ENCODE data around the gene ODAD3.
"Not testable (repeated sequence)": the region's sequence is repeated elsewhere in the genome, so short reads cannot be mapped to it uniquely, and the experiment has no call there.

ODAD3 gene

GRCh38 chr19:11382898-11383705 lies 51.8 kb downstream of the ODAD3 start:
- peaks cover 34% of the 10 kb centered on the region for H3K4me1 Mint-ChIP-seq (ENCODE audit: low read depth)
- no peaks in the 10 kb centered on the region for H3K9me3 Mint-ChIP-seq
- no peaks in the 10 kb centered on the region for H3K36me3 Mint-ChIP-seq (ENCODE audit: low read depth)
- peak overlapping the region; percentile 63 for H3K27ac Mint-ChIP-seq
- peak overlapping the region; percentile 70 for H3K4me3 Mint-ChIP-seq
- peaks cover 9% of the 10 kb centered on the region for H3K27me3 Mint-ChIP-seq

- Mint-ChIP-seq H3K4me1 (ENCODE audit: low read depth) (peaks cover 54% of the 10 kb centered on the region), H3K36me3 (ENCODE audit: low read depth) (peaks cover 10% of the 10 kb centered on the region), H3K27ac (peak overlapping the region; percentile 94), H3K4me3 (peak overlapping the region; percentile 85), H3K9me3 (no peaks in the 10 kb centered on the region), H3K27me3 (peaks cover 9% of the 10 kb centered on the region)
Observed at GRCh38 chr19:11380653-11381537, 54.0 kb downstream of the ODAD3 start.

- H3K27me3 Mint-ChIP-seq = peaks cover 9% of the 10 kb centered on the region
- H3K4me1 Mint-ChIP-seq (ENCODE audit: low read depth) = peaks cover 59% of the 10 kb centered on the region
- peaks cover 10% of the 10 kb centered on the region for H3K36me3 Mint-ChIP-seq (ENCODE audit: low read depth)
- H3K9me3 Mint-ChIP-seq = no peaks in the 10 kb centered on the region
- peak overlapping the region; percentile 85 for H3K4me3 Mint-ChIP-seq
- H3K27ac Mint-ChIP-seq = peak overlapping the region; percentile 94
Observed at GRCh38 chr19:11379857-11380350, 55.0 kb downstream of the ODAD3 start.

GRCh38 chr19:11379269-11379845 lies 55.6 kb downstream of the ODAD3 start:
- H3K27me3 Mint-ChIP-seq, H3K9me3 Mint-ChIP-seq, H3K27ac Mint-ChIP-seq, H3K4me3 Mint-ChIP-seq: not testable (repeated sequence)
- H3K36me3 Mint-ChIP-seq (ENCODE audit: low read depth) = peaks cover 10% of the 10 kb centered on the region
- peaks cover 59% of the 10 kb centered on the region for H3K4me1 Mint-ChIP-seq (ENCODE audit: low read depth)

GRCh38 chr19:11378319-11379189 lies 56.4 kb downstream of the ODAD3 start:
- H3K27ac Mint-ChIP-seq = no peak overlapping the region
- H3K36me3 Mint-ChIP-seq (ENCODE audit: low read depth) = peaks cover 10% of the 10 kb centered on the region
- H3K4me3 Mint-ChIP-seq = no peak overlapping the region
- peaks cover 59% of the 10 kb centered on the region for H3K4me1 Mint-ChIP-seq (ENCODE audit: low read depth)
- H3K9me3 Mint-ChIP-seq = no peaks in the 10 kb centered on the region
- H3K27me3 Mint-ChIP-seq = peaks cover 3% of the 10 kb centered on the region

GRCh38 chr19:11377756-11378155 lies 57.2 kb downstream of the ODAD3 start:
- Mint-ChIP-seq H3K4me3 (no peak overlapping the region), H3K9me3 (no peaks in the 10 kb centered on the region), H3K36me3 (ENCODE audit: low read depth) (peaks cover 10% of the 10 kb centered on the region), H3K27me3 (peaks cover 3% of the 10 kb centered on the region), H3K4me1 (ENCODE audit: low read depth) (peaks cover 61% of the 10 kb centered on the region), H3K27ac (no peak overlapping the region)

GRCh38 chr19:11377237-11377636 lies 57.7 kb downstream of the ODAD3 start:
- Mint-ChIP-seq H3K9me3 (no peaks in the 10 kb centered on the region), H3K4me1 (ENCODE audit: low read depth) (peaks cover 58% of the 10 kb centered on the region), H3K27me3 (no peaks in the 10 kb centered on the region), H3K4me3 (peak overlapping the region; percentile 44), H3K36me3 (ENCODE audit: low read depth) (peaks cover 10% of the 10 kb centered on the region), H3K27ac (peak overlapping the region; percentile 84)

GRCh38 chr19:11375143-11375948 lies 59.6 kb downstream of the ODAD3 start:
- no peaks in the 10 kb centered on the region for H3K27me3 Mint-ChIP-seq
- H3K36me3 Mint-ChIP-seq (ENCODE audit: low read depth) = peaks cover 16% of the 10 kb centered on the region
- H3K4me1 Mint-ChIP-seq (ENCODE audit: low read depth) = peaks cover 44% of the 10 kb centered on the region
- no peaks in the 10 kb centered on the region for H3K9me3 Mint-ChIP-seq
- no peak overlapping the region for H3K4me3 Mint-ChIP-seq
- H3K27ac Mint-ChIP-seq = no peak overlapping the region

GRCh38 chr19:11374433-11375142 lies 60.3 kb downstream of the ODAD3 start, which contains the start of gene SWSAP1:
SWSAP1 (plus strand) TSS chr19:11374666; CDS start chr19:11374681, 15 bp downstream.
- H3K27me3 Mint-ChIP-seq = no peaks in the 10 kb centered on the region
- H3K36me3 Mint-ChIP-seq (ENCODE audit: low read depth) = peaks cover 18% of the 10 kb centered on the region
- no peaks in the 10 kb centered on the region for H3K9me3 Mint-ChIP-seq
- H3K4me3 Mint-ChIP-seq = no peak within 1 kb of the TSS
- peaks cover 37% of the 10 kb centered on the region for H3K4me1 Mint-ChIP-seq (ENCODE audit: low read depth)
- H3K27ac Mint-ChIP-seq = no peak within 1 kb of the TSS

GRCh38 chr19:11373885-11374432 lies 61.0 kb downstream of the ODAD3 start:
- H3K4me1 Mint-ChIP-seq (ENCODE audit: low read depth) = peaks cover 37% of the 10 kb centered on the region
- no peak overlapping the region for H3K27ac Mint-ChIP-seq
- H3K9me3 Mint-ChIP-seq = no peaks in the 10 kb centered on the region
- H3K4me3 Mint-ChIP-seq = no peak overlapping the region
- H3K36me3 Mint-ChIP-seq (ENCODE audit: low read depth) = peaks cover 23% of the 10 kb centered on the region
- H3K27me3 Mint-ChIP-seq = no peaks in the 10 kb centered on the region

- Mint-ChIP-seq H3K36me3 (ENCODE audit: low read depth) (peaks cover 23% of the 10 kb centered on the region), H3K9me3 (no peaks in the 10 kb centered on the region), H3K27me3 (no peaks in the 10 kb centered on the region), H3K4me1 (ENCODE audit: low read depth) (peaks cover 32% of the 10 kb centered on the region), H3K27ac (peak overlapping the region; percentile 10), H3K4me3 (peak overlapping the region; percentile 20)
Observed at GRCh38 chr19:11373166-11373884, 61.6 kb downstream of the ODAD3 start.

GRCh38 chr19:11370744-11371143 lies 64.2 kb downstream of the ODAD3 start:
- Mint-ChIP-seq H3K4me3 (no peak overlapping the region), H3K27ac (no peak overlapping the region), H3K4me1 (ENCODE audit: low read depth) (peaks cover 8% of the 10 kb centered on the region), H3K36me3 (ENCODE audit: low read depth) (peaks cover 14% of the 10 kb centered on the region), H3K27me3 (no peaks in the 10 kb centered on the region), H3K9me3 (no peaks in the 10 kb centered on the region)

Data from stimulated activated naive CD8-positive, alpha-beta T cell treated with anti-CD3 and anti-CD28 coated beads, Interleukin-15, Interleukin-2, amounts not matched to agents 100 ng/mL and 50 ng/mL, for 24 hours (primary cell).